OCI-LY1 (cell line): ENCODE results near the gene PRLR.

ENCODE experiments used
- EZH2 ChIP-seq: fragments of 200-600 bp; sonication (generic), shearing (Covaris generic); IDR thresholded peaks from 2 replicates; pipeline ENCODE4 v1.8.0; 2017; ENCODE audit warnings: borderline replicate concordance, mixed run types, mild to moderate bottlenecking, antibody characterized with exemption, low read length, moderate library complexity, mixed read lengths
- TF ChIP-seq, protein P1 (sequence below): fragments of 200-600 bp; sonication (generic), shearing (Covaris generic); IDR thresholded peaks from 2 replicates; pipeline ENCODE4 v1.5.1; 2017; ENCODE audit warnings: mild to moderate bottlenecking, antibody characterized with exemption, low read length, moderate library complexity, mixed read lengths

DNA sequence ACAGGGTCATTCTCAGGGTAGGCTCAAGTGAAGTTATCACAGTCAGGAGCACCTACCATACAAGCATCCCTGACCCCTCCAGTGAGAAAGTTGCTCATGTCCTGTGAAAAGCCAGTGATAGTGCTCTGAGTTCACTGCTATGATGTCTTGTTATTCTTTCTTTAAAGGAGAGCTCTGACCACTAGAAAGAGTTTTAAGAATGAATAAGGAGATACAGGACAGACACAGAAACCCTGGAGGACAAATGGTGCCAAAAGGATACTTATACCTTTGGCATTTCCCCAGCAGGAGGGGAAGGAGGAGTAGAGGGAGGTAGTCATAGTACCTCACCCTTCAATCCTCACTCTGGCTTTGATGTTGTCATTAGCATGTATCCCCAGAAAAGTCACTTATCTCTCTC lies 98.6 kb downstream of the PRLR start:
- TF ChIP-seq, protein P1, sequence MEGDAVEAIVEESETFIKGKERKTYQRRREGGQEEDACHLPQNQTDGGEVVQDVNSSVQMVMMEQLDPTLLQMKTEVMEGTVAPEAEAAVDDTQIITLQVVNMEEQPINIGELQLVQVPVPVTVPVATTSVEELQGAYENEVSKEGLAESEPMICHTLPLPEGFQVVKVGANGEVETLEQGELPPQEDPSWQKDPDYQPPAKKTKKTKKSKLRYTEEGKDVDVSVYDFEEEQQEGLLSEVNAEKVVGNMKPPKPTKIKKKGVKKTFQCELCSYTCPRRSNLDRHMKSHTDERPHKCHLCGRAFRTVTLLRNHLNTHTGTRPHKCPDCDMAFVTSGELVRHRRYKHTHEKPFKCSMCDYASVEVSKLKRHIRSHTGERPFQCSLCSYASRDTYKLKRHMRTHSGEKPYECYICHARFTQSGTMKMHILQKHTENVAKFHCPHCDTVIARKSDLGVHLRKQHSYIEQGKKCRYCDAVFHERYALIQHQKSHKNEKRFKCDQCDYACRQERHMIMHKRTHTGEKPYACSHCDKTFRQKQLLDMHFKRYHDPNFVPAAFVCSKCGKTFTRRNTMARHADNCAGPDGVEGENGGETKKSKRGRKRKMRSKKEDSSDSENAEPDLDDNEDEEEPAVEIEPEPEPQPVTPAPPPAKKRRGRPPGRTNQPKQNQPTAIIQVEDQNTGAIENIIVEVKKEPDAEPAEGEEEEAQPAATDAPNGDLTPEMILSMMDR, result no peak
- no peak for TF ChIP-seq EZH2
